GM19372 (cell line): Measurements from ENCODE around the gene MEGF10.
"Not testable (repeated sequence)": the region's sequence is repeated elsewhere in the genome, so short reads cannot be mapped to it uniquely, and the experiment has no call there.

Experiments used
- ATAC-seq: cut with Tn5 transposase; IDR thresholded peaks from one replicate; pipeline ENCODE4 v1.9.1; 2021; ENCODE audit warnings: mild to moderate bottlenecking, low read depth, moderate library complexity; ENCODE audit not compliant: unreplicated experiment

The MEGF10 gene

DNA sequence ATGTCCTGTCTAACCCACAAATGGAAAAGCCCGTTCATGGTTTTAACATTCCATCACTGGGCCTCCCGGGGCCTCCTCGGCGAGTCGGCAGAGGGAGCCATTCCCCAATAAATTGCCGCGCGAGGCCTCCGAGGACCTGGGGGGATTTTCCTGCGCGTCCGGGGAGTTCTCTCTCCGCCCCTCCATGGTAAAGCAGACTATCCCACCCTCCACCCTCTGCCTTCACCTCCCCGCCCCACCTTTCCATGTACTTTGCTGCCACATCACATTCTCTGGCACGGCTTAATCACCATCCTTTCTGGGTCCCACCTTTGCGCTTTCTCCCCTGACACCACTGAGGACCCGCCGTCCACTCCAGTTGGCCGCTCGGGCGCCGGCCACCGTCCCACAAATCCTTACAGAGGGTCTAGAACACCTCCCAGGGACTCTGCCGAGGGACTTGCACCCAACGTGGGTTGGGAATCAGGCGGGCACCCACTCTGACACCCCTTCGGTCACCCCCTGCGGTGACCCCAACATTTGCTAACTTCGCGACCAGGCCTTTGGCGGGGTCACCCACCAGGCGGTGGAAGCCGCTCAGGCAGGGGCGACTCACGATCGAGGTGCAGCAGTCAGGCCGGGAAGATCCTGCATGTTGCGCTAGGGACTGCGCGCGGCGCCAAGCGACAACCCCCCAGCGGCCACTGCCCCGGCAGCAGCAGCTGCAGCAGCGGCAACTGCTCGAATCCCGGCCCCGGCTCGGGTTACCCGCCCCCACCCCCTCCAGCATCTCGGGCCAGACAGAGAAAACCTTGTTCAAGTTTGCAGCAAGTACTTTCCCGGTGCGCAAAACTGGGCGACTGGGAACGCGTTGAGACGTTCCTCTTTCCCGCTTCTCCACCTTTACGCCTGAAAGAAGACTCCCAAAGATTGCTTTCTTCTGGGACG lies at the start of gene MEGF10:
Gene MEGF10, plus strand, starts transcription at position 778 of the 927 bp plus-strand sequence. CDS start 40,513 bp downstream, outside the sequence.
- ATAC-seq: no peak

DNA sequence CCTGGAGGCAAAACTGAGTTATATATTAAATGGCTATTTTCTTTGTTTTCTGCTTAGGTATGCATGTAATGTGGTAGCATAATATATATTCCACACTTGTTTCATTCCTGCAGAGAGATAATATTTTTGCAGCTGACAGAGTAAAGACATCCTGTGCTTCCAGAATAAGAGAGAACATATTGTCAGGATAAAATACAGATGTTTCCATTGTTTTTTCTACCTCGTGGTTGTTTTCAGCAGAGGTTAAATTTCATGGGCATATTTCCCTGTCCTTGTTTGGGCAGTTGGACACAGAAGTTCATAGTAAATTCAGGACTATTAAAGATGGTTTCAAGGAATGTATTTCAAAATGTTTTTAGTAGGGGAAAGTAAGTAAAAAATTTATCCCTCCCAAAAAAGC lies 47.6 kb upstream of the MEGF10 start:
- ATAC-seq: no peak

DNA sequence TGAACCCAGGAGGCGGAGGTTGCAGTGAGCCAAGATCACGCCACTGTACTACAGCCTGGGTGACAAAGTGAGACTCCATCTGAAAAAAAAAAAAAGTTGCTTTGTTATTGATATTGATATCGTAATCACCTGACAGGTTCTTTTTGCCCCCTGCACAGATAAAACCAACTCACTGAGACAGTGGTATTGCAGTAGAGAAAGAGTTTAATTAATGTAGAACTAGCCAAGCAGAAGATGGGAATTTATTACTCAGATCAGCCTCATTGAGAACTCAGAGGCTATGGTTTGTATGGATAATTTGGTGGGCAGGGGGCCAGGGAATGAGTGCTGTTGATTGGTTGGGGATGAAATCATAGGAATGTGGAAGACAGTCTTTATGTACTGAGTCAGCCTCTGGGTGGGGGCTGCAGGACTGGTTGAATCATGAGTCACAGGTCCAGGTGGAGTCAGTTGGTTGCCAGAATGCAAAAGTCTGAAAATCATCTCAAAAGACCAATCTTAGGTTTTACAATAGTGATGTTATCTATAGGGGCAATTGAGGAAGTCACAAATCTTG lies 35.8 kb upstream of the MEGF10 start:
- no peak for ATAC-seq

DNA sequence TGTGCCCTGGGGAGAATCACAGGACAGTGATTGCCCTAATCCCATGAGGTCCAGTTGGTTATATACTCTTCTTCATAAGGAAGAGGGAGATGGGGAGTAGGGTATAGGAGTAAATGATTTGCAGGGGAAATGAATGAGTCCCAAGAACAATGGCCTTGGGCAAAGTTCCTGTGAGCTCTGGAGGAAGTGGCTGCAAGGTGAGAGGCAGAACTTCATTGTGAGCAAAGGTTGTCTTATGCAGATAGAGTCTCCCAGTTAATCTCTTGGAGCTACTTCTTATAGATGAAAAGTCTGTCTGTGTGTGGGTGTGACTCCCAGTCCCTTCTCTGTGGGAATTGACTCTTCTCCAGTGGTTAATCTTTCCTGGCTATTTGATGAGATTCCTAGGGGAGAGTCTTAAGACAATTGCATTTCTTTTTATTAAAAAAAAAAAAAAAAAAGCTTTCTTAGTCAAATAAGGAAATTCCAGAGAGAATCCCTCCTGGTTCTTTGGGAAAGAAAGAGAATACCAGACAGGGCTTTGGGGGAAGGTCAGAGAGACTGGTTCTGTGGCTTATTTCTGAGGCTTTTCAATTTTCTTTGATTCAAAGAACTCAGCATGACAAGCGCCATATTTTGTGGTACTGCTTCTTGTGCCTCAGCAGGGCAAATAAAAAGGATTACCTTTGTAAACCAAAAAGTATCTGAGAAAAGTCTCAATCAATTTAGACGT lies 33.6 kb upstream of the MEGF10 start:
- ATAC-seq: no peak

DNA sequence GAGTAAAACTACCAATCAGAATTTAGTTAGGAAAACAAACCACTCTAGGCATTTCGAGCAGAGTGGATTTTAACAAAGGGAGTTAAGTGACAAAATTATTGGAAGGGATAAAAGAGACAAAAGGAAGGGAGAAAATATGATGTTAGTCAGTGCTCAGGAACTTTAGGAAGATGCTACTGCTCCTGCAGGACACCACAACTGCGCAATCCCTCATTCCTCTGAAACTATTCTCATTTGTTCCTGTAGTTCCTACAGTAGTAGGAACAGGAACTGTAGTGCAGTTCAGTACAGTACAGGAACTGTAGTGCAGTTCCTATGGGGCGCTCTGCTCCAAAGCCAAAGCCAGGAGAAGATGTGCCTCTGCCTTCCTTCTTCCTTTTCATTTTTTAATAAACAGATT lies 29.9 kb upstream of the MEGF10 start:
- no peak for ATAC-seq

DNA sequence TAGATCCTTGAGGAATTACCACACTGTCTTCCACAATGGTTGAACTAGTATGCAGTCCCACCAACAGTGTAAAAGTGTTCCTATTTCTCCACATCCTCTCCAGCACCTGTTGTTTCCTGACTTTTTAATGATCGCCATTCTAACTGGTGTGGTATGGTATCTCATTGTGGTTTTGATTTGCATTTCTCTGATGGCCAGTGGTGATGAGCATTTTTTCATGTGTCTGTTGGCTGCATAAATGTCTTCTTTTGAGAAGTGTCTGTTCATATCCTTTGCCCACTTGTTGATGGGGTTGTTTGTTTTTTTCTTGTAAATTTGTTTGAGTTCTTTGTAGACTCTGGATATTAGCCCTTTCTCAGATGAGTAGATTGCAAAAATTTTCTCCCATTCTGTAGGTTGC lies 25.1 kb upstream of the MEGF10 start:
- not testable (repeated sequence) for ATAC-seq

DNA sequence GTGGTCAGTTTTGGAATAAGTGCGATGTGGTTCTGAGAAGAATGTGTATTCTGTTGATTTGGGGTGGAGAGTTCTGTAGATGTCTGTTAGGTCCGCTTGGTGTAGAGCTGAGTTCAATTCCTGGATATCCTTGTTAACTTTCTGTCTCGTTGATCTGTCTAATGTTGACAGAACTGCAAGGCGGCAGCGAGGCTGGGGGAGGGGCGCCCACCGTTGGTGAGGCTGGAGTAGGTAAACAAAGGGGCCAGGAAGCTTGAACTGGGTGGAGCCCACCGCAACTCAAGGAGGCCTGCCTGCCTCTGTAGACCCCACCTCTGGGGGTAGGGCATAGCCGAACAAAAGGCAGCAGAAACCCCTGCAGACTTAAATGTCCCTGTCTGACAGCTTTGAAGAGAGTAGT lies 22.3 kb upstream of the MEGF10 start:
- not testable (repeated sequence) for ATAC-seq

DNA sequence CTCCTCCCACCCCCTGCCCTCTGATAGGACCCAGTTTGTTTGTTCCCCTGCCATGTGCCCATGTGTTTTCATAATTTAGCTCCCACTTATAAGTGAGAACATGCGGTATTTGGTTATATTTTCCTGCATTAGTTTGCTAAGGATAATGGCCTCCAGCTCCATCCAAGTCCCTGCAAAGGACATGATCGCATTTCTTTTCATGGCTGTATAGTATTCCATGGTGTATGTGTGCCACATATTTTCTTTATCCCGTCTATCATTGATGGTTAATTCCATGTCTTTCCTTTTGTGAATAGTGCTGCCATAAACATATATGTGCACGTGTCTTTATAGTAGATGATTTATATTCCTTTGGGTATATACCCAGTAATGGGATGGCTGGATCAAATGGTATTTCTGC lies 19.9 kb upstream of the MEGF10 start:
- ATAC-seq: not testable (repeated sequence)

DNA sequence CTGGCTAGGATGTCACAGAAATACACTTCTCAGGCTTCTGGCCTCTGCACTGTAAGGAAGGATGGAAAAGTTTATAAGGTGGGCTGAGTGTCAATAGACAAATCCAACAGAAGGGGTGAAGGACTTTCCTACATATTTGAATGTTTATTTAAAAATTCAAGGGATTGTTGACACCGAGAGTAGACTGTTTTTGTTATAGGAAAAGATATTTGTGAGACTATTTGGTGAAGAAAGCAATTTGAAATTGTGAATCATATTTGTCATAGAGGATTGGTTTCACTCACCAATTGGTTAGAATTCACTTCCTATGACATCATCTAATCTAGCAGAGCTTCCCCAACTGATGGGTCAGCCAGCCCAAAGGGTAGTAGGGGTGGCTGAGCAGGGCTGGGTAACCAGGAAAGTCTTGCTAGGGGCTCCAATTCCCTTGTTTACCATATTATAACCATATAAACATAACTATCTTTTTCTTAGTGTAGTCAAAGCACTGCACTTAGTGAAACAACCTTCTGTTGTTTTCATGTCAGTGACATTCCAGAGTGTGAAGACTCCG lies 14.9 kb upstream of the MEGF10 start:
- ATAC-seq: no peak

DNA sequence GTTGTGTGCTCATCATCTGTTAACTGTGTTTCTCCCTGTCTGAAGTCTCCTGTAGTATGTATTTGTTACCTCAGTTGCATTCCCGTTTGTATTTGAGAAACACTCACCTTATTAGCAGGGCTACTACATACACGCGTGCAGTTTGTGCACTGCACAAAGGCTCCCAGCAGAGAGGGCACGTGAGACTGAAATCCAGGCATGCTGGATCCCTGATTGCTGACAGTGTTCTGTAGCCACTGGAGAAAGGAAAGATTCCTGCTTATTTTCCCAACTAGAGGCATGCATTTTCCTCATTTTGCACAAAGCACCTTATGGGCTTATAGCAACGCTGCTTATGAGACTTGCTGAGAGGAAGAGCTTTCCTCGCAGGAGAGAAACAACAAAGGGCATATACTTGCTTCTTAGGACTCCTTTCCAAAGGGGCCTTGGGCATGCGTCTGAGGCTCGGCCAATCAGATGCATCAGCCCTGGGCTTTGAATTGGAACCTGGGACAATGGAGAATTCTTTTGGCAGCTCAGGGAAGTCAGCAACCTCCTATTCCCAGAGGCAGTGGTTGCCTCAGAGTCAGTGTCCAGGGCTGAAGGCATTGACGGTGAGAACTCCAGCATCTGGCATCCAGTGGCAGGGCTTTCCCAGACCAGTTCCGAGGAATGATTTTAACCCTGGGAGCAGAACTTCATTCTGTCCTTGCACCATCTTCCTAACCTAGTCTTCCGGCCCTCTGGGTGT lies 9.9 kb upstream of the MEGF10 start:
- no peak for ATAC-seq

DNA sequence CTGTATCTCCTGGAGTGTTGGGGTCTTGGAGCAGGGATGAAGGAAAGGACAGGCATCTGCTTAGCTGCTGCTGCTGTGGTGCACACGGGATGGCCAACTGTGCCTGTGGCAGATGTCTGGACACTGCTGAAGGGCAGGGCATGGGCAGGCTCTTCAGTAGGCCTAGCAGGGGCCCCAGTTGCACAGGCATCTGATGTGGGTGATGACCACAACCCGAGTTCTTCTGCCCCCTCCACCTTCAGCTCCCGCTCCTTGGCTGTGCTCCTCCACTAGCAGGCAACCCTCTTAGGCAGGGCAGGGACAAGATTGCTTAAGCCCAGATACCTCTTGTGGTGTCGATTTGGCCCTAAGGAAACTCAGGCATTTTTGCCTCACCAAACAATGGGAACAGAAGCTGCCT lies 9.0 kb upstream of the MEGF10 start:
- no peak for ATAC-seq

DNA sequence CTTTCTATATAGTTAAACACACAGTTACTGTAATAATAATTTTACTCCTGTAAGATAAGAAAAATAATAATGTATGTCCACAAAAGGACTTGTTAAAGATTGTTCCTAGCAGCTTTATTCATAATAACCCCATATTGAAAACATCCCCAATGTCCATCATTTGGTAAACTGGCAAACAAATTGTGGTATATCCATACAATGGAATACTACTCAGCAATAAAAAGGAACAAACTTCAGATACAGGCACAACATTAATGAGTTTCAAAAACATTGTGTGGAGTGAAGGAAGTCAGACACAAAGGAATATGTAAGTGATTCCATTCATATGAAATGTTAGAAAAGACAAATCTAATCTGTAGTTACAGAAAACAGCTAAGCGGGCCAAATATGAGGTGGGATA lies 1.9 kb upstream of the MEGF10 start:
- no peak for ATAC-seq

DNA sequence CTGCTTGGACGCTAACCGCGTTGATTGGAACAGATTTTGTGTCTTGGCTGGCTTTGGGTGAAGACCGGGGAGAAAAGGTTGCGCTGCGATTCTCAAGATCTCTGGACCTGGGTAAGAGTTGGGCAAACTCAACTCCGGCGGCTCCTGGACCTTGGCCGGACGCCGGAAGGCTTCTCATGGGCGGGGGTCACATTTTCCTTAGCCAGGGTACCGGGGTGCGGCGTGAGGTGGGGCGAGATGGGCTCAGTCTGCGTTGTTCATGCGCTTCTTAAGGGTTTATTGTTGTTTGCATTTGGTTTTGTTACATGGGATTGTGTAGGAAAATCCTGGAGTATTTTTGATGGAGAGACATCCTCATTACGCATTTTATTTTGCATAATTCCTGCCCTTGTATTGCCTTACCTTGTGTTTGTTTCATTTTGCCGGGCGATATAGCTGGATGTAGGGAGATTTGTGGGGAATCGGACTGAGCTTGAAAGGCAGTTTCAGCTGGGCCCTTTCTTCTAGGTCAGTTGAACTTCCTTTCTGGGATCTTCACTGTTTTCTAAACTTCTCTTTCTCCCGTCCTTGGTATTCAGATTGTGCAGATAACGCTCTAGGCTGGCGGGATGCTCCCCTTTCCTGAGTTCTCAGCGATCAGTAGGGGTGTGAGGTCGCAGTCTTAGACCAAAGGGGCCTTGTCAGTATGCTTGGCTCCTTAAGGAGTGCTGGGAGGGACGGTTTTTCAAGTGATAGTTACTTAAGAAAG lies 524 bp downstream of the MEGF10 start:
- ATAC-seq: no peak

DNA sequence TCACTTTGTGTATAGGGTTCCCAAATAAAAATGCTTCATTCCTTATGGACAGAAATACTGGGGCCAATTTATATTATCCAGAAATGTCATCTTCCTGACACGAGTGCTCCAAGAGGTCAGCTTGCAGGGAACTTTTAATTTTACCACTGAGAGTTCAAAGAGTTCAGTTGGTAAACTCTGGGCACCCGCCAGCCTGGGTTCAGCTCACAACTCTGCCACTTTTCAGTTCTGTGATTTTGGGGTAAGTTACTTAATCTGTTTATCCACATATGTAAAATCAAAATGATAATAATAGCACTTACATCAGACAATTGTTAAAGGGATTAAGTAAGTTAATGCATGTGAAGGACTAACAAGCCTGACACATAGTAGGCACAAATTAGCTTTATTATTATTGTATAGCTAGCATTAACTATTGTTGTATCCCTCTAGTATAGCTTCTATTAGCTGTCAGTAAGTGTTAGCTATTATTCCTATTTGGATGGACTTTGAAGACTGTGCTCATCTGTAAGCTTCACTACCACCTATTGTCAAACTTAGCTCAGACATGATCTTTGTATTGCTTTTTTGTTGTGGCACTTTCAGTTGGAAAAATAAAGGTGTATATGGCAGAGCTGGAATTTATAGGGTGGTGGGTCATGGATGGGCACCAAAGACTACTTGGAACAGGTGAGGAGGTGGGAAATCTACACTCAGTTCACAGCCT lies 1.6 kb downstream of the MEGF10 start:
- ATAC-seq: no peak

DNA sequence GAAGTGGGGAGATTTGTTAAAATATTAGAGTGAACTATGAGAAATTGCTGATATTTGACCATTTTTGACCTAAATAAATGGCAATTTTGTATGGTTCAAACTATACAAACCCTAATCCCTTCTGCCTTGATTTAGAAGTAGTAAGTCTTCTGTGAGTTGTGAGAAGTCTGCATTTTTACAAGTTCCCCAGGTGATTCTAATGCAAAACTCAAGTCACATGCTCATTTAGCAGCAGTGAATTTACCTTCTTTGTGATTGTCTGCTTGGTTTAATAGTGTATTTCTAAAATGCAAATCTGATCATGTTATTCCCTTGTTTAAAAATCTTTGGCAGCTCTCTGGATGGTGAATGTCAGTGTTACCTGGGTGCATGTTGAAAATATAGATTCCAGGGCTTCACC lies 2.8 kb downstream of the MEGF10 start:
- no peak for ATAC-seq

DNA sequence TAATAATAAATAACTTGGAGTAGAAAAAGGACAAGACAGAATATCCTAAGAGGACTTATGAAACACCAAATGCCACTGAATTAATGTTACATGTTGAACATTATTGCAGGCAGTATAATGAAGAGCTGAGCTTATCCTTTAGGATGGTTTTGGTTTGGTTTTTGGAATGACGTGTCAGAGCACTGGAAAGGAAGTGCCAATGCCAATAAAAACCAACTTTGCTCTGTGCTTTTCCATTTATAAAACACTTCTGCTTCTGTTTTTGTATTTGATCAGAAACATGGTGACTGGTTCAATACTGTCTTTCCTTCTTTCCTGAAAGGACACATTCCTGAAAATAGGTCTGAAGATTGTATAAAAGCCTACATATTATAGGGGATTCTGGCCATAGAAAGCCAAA lies 4.2 kb downstream of the MEGF10 start:
- ATAC-seq: no peak

DNA sequence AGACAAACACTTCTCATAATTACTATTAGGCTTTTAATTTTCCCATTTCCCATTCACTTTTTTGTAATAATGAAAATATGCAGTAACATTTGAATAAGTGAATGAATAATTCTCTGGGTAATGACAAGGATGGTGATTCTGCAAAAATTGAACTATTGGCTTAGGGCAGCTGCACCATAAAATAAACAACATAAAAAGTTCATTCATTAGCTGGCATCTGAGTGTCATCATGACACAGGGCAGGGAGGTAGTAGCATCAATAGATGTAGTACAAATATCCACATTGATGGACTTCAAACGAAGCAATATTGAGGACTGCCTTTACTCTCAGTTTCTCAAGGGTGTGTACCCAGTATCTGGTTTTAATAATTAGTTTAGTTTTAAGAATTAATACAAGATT lies 4.9 kb downstream of the MEGF10 start:
- ATAC-seq: no peak

DNA sequence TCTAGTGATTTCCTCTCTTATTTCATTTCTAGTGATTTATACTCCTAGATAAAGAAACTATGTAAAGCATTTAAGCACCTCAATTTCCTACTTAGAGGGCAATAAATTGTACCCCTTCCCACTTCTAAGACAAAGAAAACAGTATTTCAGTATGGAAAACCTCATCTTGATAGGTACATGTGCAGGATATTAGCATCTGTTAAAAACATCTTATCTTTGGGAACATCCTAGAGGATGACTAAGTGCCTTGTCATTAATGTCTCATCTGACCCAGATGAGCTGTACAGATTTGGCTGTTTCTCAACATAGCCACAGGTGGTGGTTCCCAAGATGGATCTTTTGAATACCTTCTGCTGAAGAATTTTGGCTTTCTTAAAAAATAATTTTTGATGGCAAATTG lies 5.7 kb downstream of the MEGF10 start:
- no peak for ATAC-seq

DNA sequence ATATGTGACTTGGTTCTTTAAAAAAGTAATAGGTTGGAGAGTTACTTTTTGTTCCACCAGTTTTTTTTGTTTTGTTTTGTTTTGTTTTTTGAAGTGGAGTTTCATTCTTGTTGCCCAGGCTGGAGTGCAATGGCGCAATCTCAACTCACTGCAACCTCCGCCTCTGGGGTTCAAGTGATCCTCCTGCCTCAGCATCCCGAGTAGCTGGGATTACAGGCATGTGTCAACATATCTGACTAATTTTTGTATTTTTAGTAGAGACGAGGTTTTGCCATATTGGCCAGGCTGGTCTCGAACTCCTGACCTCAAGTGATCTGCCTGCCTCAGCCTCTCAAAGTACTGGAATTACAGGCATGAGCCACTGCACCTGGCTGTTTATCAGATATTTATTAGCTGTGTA lies 6.3 kb downstream of the MEGF10 start:
- not testable (repeated sequence) for ATAC-seq
